GM19395 (cell line): ENCODE measurements around the gene SLC17A8.

ENCODE experiments used
- ATAC-seq: cut with Tn5 transposase; IDR thresholded peaks from one replicate; pipeline ENCODE4 v1.9.1; 2021; ENCODE audit warnings: mild to moderate bottlenecking, moderate library complexity; ENCODE audit not compliant: unreplicated experiment

Gene SLC17A8

DNA sequence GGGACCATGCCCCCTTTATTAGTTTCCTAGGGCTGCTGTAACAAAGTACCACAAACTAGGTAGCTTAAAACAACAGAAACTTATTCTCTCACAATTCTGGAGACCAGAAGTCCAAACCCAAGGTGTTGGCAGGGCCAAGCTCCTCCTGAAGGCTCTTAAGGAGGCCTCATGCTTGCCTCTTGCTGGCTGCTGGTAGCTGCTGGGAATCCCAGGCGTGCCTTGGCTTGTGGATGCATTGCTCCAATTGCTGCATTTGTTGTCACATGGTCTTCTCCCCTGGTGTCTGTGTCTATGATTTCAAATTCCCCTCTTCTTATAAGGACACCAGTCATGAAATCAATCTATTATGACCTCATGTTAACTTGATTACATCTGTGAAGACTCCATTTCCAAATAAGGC is 11.2 kb downstream of the SLC17A8 start:
- no peak for ATAC-seq

GRCh38 chr12:100371146-100371545 is 14.3 kb downstream of the SLC17A8 start:
- ATAC-seq = no peak

- no peak for ATAC-seq
These were observed 16.2 kb downstream of the SLC17A8 start for GRCh38 chr12:100372853-100373640.

DNA sequence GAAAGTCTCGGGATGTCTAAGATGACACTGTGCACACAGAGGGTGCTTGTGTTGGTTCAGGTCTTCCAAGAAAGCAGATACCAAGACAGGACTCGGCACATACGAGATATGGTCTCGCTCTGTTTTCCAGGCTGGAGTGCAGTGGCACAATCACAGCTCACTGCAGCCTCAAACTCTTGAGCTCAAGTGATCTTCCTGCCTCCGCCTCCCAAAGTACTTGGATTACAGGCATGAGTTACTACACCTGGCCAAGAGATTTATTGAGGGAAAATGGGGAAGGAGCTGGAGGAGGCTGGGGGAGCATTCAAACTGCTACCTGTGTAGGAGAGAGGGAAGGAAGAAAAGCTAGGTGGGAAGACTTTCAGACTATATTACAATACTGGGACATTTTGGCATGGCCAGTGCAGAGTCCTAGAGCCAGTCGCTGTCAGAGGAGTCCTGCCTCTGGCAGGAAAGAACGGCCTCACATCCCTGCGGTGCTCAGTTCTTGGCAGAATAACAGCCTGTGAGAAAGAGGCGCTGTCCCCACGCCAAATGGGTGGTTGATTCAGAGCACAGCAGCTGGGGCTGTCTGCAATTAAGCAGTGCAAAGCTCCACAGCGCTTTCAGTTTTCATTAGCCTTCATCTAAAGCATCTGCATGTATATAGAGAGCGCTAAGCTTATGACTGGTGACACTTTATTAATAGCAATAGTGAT is 18.3 kb downstream of the SLC17A8 start:
- ATAC-seq = no peak

- no peak for ATAC-seq
These were observed 19.3 kb downstream of the SLC17A8 start for GRCh38 chr12:100376161-100376560.

GRCh38 chr12:100381379-100381778 is 24.5 kb downstream of the SLC17A8 start:
- ATAC-seq = no peak

GRCh38 chr12:100382338-100382737 is 25.5 kb downstream of the SLC17A8 start:
- ATAC-seq = no peak

DNA sequence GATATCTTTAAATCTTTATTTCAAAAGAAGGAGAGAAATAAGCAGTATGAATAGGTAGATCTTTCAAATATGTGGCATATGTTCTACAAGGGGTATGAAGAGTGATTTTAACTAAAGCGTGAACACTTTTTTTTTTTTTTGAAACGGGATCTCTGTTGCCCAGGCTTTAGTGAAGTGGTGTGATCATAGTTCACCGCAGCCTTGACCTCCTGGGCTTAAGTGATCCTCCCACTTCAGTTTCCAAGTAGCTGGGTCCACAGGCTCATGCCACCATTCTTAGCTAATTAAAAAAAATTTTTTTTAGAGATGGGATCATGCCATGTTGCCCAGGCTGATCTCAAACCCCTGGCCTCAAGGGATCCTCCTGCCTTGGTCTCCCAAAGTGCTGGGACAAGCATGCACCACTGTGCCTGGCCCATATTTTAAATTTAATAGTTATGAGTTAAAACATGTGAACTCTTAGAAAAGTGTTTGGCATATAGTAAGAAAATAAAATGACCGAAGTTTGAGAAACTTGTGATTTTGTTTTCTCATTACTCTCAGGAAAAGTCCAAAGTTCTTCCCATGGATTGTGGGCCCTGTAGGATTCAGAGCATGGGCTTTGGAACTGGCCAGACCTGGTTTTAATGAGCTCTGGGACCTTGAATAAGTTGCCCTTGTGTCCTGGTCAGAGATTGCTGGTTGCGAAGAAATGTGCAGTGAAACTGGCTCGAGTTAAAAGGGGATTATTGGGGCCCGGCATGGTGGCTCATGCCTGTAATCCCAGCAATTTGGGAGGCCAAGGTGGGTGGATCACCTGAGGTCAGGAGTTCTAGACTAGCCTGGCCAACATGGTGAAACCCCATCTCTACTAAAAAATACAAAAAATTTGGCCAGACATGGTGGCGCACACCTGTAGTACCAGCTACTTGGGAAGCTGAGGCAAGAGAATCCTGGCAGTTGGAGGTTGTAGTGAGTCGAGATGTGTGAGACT is 27.0 kb downstream of the SLC17A8 start:
- no peak for ATAC-seq

DNA sequence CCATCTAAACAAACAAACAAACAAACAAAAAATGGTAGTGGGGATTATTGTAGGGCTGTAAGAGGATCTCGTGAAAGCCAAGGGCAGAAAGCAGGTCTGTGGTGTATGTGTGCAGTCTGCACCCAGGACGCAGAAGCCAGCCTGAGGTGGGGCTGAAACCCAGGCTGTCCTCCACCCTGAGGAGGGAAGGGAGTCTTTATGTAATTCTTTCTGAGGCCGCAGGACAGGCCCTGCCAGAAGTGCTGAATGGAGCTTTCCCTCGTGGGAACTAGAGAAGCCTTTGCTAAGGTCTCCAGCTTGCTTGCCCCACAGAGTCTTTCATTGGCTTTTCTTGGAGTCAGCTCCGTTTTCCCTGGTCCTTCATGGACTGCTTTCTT is 27.7 kb downstream of the SLC17A8 start:
- ATAC-seq = no peak

DNA sequence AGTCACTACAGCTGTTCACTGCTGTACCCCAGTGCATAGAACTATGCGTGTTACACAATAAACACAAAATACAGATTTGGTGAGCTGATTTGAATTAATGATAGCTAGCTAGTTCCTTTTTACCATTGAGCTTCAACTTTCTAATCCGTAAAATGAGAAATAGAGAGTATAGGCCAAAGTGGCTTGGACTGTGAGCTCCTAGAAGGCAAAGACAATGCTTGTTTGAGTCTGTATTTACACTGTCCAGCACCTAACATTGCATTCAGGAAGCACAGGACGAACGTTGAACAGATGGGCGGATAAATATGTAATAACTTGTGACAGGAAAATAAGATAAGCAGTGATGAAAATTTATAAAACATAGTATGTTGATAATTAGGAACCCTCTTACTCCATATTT is 31.5 kb downstream of the SLC17A8 start:
- no peak for ATAC-seq

DNA sequence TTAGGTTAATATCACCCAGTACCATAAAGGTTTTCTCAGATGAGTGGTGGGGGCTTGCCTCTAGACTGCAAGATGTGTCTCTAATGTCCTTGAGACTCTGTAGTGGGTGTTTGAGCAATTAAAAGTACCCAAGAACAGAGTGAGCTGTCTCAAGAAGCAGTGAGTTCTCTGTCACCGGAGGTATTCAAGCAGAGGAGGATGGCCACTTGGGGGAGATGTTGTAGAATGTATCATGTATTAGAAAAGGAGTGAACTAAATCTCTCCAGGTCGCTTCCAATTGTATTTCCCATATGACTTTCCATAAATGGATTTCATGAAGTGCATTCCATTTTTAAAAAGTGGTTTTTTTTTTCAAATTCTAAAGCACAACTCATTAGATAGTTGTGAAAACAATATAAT is 35.0 kb downstream of the SLC17A8 start:
- no peak for ATAC-seq

DNA sequence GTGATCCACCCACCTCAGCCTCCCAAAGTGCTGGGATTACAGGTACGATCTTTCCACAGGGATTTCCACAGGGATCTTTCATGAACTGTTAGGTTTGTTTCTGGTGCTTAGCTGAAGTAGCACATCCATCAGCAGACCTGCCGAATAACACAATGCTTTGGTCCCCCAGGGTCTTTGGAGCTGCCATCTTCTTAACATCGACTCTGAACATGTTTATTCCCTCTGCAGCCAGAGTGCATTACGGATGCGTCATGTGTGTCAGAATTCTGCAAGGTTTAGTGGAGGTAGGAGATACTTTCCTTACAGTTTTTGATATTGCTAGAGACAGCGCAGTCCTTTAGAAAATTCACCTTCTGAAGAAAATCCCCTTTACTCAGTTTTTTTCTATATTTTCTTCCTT is 36.3 kb downstream of the SLC17A8 start:
- ATAC-seq = no peak

- ATAC-seq = no peak
These were observed 38.9 kb downstream of the SLC17A8 start for GRCh38 chr12:100395811-100396210.

- ATAC-seq = no peak
These were observed 41.4 kb downstream of the SLC17A8 start for GRCh38 chr12:100398307-100398706.

DNA sequence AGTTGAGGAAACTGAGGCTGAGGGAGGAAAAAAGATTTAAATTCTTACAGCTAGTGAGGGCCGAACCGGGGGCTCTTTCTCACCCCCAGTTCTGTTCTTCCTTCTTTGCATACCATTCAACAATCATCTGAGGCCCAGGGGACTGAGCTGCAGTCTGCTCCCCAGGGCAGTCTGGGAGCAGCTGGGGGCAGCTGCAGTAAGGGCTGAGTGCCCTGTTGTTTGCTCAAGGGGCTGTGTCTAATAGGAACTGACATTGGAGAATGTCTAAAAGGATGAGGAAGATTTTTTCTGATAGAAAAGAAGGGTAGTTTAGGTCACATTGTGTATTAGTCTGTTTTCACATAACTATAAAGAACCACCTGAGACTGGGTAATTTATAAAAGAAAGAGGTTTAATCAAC is 42.2 kb downstream of the SLC17A8 start:
- no peak for ATAC-seq

- ATAC-seq = no peak
These were observed 44.8 kb downstream of the SLC17A8 start for GRCh38 chr12:100401660-100402059.

GRCh38 chr12:100402763-100403162 is 45.9 kb downstream of the SLC17A8 start:
- no peak for ATAC-seq

GRCh38 chr12:100403446-100403845 is 46.6 kb downstream of the SLC17A8 start:
- no peak for ATAC-seq

- ATAC-seq = peak; percentile 79
These were observed 48.0 kb downstream of the SLC17A8 start for GRCh38 chr12:100404769-100405407.

DNA sequence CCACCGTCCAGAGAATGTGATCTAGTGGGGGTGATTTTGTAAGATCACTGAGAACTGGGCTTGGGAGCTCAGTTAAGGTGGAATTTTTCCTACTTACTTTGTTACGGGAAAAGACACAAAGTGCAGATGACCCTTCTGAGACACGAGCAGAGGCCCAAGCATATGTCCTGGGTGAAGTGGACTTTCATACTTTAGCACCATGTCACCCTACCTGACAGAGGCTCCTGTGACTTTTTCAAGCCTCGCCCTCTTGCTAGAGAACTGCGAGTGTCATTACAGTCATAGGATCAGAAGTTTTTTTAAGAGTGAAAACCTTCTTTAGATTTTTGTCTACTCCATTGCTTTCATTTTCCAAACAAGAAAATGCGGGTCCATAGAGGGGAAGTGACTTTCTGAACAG is 56.1 kb downstream of the SLC17A8 start:
- ATAC-seq = no peak

GRCh38 chr12:100414739-100415138 is 57.9 kb downstream of the SLC17A8 start:
- no peak for ATAC-seq
